ENCODE data around the gene RASL11A. TPM values are rescaled to one million over a fixed set of nuclear protein-coding genes. Genes with fewer than 3 reads are reported as not detected.

Gene RASL11A
- total RNA-seq, 1 experiment from 2014 or later, result 59.7 TPM

DNA sequence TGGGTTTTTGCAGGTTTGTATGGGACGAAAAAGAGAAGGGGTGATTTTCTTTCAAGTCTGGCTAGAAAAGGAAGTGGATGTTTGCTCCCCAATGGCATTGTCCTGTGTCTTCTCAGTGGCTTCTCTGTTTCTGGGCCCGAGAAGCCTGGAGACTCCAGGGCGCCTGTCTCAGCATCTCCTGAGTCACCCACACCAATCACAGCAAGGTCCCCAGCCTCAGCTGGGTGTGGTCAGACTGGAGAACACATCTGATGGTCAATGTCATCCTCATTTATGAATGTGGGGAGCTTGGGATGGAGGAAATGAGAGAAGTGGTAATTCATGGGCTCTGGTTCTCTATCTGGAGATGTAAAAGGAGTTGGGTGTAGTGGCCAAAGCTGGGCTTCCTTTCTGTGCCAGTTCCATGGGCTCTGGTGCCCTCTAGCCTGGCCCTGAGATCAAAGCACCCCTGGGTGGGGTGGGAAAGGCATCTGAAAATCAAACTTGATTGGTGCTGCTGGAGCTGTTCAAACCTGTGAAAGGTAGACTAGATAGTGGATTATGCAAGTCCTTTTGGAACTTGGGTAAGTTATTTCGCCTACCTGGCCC lies 13.4 kb downstream of the RASL11A start:
- H3K27ac ChIP-seq (ENCODE audit: low read length), result no peak overlapping the region
- DNase-seq (peak; percentile 59), ATAC-seq (peak; percentile 83)
- no peaks in the 10 kb centered on the region for H3K9me2 ChIP-seq (replicated peaks; ENCODE audit: low read length)
- no peaks in the 10 kb centered on the region for H3K9me3 ChIP-seq (ENCODE audit: low read length)
- H3K27me3 ChIP-seq (ENCODE audit: low read length), result no peaks in the 10 kb centered on the region
- no peaks in the 10 kb centered on the region for H3K79me2 ChIP-seq (ENCODE audit: low read length)
- no peaks in the 10 kb centered on the region for H4K20me1 ChIP-seq (ENCODE audit: low read length)
- POLR2A ChIA-PET (ENCODE audit: unreplicated experiment), result interaction anchor here (0.7 kb wide), 1 partner anchor 299 kb away, joined by 4 read pairs; no protein-coding TSS in a partner anchor
- CTCF ChIA-PET, result interaction anchor here (0.7 to 1.1 kb wide), 4 partner anchors 78 to 337 kb away, joined by 3 to 8 read pairs (median 6); no protein-coding TSS in a partner anchor
- H3K9ac ChIP-seq (ENCODE audit: low read length), result no peak overlapping the region
- no peak overlapping the region for H2AFZ ChIP-seq (ENCODE audit: low read length)
- no TSS peak for BruUV-seq (replicated peaks)
- H3K4me2 ChIP-seq (ENCODE audit: low read length), result no peak overlapping the region
- H3K4me1 ChIP-seq (ENCODE audit: insufficient read depth, low read length), result peaks cover 17% of the 10 kb centered on the region
- H3F3A ChIP-seq (ENCODE audit: low read length, unreplicated experiment), result no peaks in the 10 kb centered on the region
- TF ChIP-seq, protein P1, sequence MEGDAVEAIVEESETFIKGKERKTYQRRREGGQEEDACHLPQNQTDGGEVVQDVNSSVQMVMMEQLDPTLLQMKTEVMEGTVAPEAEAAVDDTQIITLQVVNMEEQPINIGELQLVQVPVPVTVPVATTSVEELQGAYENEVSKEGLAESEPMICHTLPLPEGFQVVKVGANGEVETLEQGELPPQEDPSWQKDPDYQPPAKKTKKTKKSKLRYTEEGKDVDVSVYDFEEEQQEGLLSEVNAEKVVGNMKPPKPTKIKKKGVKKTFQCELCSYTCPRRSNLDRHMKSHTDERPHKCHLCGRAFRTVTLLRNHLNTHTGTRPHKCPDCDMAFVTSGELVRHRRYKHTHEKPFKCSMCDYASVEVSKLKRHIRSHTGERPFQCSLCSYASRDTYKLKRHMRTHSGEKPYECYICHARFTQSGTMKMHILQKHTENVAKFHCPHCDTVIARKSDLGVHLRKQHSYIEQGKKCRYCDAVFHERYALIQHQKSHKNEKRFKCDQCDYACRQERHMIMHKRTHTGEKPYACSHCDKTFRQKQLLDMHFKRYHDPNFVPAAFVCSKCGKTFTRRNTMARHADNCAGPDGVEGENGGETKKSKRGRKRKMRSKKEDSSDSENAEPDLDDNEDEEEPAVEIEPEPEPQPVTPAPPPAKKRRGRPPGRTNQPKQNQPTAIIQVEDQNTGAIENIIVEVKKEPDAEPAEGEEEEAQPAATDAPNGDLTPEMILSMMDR (conservative IDR thresholded peaks at IDR 0.05; ENCODE audit: low read depth, low read length), result peak; percentile 66
- TF ChIP-seq EZH2phosphoT487 (IDR thresholded peaks at IDR 0.05; ENCODE audit: borderline replicate concordance, low read length), result no peak
- intact Hi-C loops (cut with micrococcal nuclease), result loop anchor here (1.0 to 2.0 kb wide), 2 partner anchors 299 to 337 kb away; no protein-coding TSS in a partner anchor
- no peaks in the 10 kb centered on the region for H3K36me3 ChIP-seq (ENCODE audit: low read depth, low read length)
- no peak overlapping the region for H3K4me3 ChIP-seq (ENCODE audit: low read length)

GRCh38 chr13:27288392-27288791 lies 17.8 kb downstream of the RASL11A start:
- DNase-seq, result no peak
- CTCF ChIA-PET, result no interaction called here
- H3K9me2 ChIP-seq (replicated peaks; ENCODE audit: low read length), result no peaks in the 10 kb centered on the region

DNA sequence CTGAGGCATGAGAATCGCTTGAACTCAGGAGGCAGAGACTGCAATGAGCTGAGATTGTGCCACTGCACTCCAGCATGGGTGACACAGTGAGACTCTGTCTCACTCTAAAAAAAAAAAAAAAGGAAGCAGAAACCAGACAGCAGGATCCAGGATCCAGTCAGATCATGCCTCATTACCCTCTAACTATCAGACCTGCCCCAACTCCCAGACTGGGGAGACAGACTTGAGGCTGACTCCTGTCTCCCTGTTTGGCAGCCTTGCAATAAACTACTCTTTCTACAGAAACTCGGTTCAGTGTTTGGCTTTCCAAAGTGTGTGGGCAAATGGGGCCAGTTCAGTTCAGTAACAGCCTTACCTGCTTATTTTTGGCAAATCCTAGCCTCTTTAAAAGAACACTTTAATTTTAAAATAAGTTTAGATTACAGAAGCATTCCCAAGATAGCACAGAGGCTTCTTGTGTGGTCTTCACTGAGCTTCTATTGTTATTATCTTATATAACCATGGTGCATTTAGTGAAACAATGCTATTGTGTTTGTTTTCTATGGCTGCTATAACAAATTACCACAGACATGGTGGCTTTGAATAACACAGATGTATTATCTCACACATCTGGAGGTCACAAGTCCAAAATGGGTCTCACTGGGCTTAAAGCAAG lies 18.5 kb downstream of the RASL11A start:
- TF ChIP-seq EZH2phosphoT487 (IDR thresholded peaks at IDR 0.05; ENCODE audit: borderline replicate concordance, low read length), result no peak
- TF ChIP-seq, protein P1 (conservative IDR thresholded peaks at IDR 0.05; ENCODE audit: low read depth, low read length), result no peak
- TF ChIP-seq EZH2 (IDR thresholded peaks at IDR 0.05; ENCODE audit: low read length, unreplicated experiment), result no peak
- ChIA-PET CTCF (no interaction called here), POLR2A (ENCODE audit: unreplicated experiment) (no interaction called here)
- Histone ChIP-seq H3K4me1 (ENCODE audit: insufficient read depth, low read length) (no peaks in the 10 kb centered on the region), H3K4me3 (ENCODE audit: low read length) (no peak overlapping the region), H3K9me2 (replicated peaks; ENCODE audit: low read length) (no peaks in the 10 kb centered on the region), H4K20me1 (ENCODE audit: low read length) (no peaks in the 10 kb centered on the region), H3K9ac (ENCODE audit: low read length) (no peak overlapping the region), H3K36me3 (ENCODE audit: low read depth, low read length) (no peaks in the 10 kb centered on the region), H3K27me3 (ENCODE audit: low read length) (no peaks in the 10 kb centered on the region), H3K79me2 (ENCODE audit: low read length) (no peaks in the 10 kb centered on the region), H3K4me2 (ENCODE audit: low read length) (no peak overlapping the region), H3K27ac (ENCODE audit: low read length) (no peak overlapping the region), H2AFZ (ENCODE audit: low read length) (no peak overlapping the region), H3F3A (ENCODE audit: low read length, unreplicated experiment) (no peaks in the 10 kb centered on the region), H3K9me3 (ENCODE audit: low read length) (no peaks in the 10 kb centered on the region)
- DNase-seq (no peak), ATAC-seq (no peak)
- intact Hi-C loops (cut with micrococcal nuclease), result no loop called here
- no TSS peak for BruUV-seq (replicated peaks)

More at GRCh38 chr13:27288392-27288791, 17.8 kb downstream of the RASL11A start:
- no TSS peak for BruUV-seq (replicated peaks)
- intact Hi-C loops (cut with micrococcal nuclease), result no loop called here
- Histone ChIP-seq H4K20me1 (ENCODE audit: low read length) (no peaks in the 10 kb centered on the region), H3K79me2 (ENCODE audit: low read length) (no peaks in the 10 kb centered on the region), H3K9me3 (ENCODE audit: low read length) (no peaks in the 10 kb centered on the region), H3K4me1 (ENCODE audit: insufficient read depth, low read length) (no peaks in the 10 kb centered on the region), H3K36me3 (ENCODE audit: low read depth, low read length) (no peaks in the 10 kb centered on the region), H3K27ac (ENCODE audit: low read length) (no peak overlapping the region), H3K4me2 (ENCODE audit: low read length) (no peak overlapping the region), H3K27me3 (ENCODE audit: low read length) (no peaks in the 10 kb centered on the region), H3K9ac (ENCODE audit: low read length) (no peak overlapping the region), H2AFZ (ENCODE audit: low read length) (no peak overlapping the region), H3F3A (ENCODE audit: low read length, unreplicated experiment) (no peaks in the 10 kb centered on the region), H3K4me3 (ENCODE audit: low read length) (no peak overlapping the region)
- no peak for ATAC-seq
- POLR2A ChIA-PET (ENCODE audit: unreplicated experiment), result no interaction called here
- TF ChIP-seq EZH2 (IDR thresholded peaks at IDR 0.05; ENCODE audit: low read length, unreplicated experiment), result no peak
